B cell (primary cell): ENCODE data around the gene GRHPR. TPM values are rescaled to one million over a fixed set of nuclear protein-coding genes. Genes with fewer than 3 reads are reported as not detected.

Experiments used
- ATAC-seq: fragments of 200-7000 bp; cut with Tn5 transposase; one replicate; pipeline ENCODE4 v1.10.0; 2021; ENCODE audit warnings: low read depth, mild to moderate bottlenecking, moderate number of reproducible peaks, moderate library complexity
- CTCF ChIA-PET: fragments of 350-600 bp; sonication (Branson Sonifier 250); formaldehyde crosslinking; loops from one replicate; lab custom pipeline; 2021; ENCODE audit warnings: antibody characterized with exemption, inconsistent platforms; lab: Charles Lee
- POLR2A ChIA-PET: fragments of 350-600 bp; sonication (Branson Sonifier 250); formaldehyde crosslinking; loops from one replicate; lab custom pipeline; 2021; ENCODE audit warnings: antibody characterized with exemption; lab: Charles Lee
- DNase-seq: peaks from one replicate; pipeline ENCODE4 v3.0.0; 2013
- H2AFZ ChIP-seq: 2 replicates; pipeline ENCODE4 v1.6.1; 2012; ENCODE audit warnings: mild to moderate bottlenecking, low read depth, low read length; ENCODE audit not compliant: insufficient read depth, poor library complexity, severe bottlenecking
- H3K27ac ChIP-seq, 2 donors: 1 replicate in 1 of 2; 2 replicates in 1 of 2; pipeline ENCODE4 v1.5.1; 2012 to 2013; ENCODE audit warnings: low read length in 2 of 2, mild to moderate bottlenecking in 2 of 2, moderate library complexity in 1 of 2
- H3K27me3 ChIP-seq, 4 experiments: fragments of 200-600 bp in 1 of 4; sonication (generic) in 1 of 4; replicated peaks in 1 of 4; 1 replicate in 2 of 4; 2 replicates in 2 of 4; pipeline versions ENCODE4 v1.6.1 to v1.7.0; 2013 to 2016; ENCODE audit warnings: low read length in 3 of 4, mild to moderate bottlenecking in 2 of 4, mixed read lengths in 1 of 4, moderate library complexity in 1 of 4; ENCODE audit not compliant: insufficient read depth in 4 of 4, control insufficient read depth in 3 of 4; ENCODE audit errors: control extremely low read depth in 1 of 4
- H3K36me3 ChIP-seq, 2 experiments: replicated peaks in 1 of 2; 1 replicate in 1 of 2; 2 replicates in 1 of 2; pipeline versions ENCODE4 v1.6.1 to v1.7.1; 2013; ENCODE audit warnings: low read length in 1 of 2; ENCODE audit not compliant: insufficient read depth in 2 of 2, control insufficient read depth in 1 of 2; ENCODE audit errors: control extremely low read depth in 1 of 2, extremely low read depth in 1 of 2
- H3K4me1 ChIP-seq, 2 donors: fragments of 200-600 bp in 1 of 2; sonication (generic) in 1 of 2; 1 replicate in 1 of 2; 2 replicates in 1 of 2; pipeline versions ENCODE4 v1.5.1 to v1.6.1; 2013 to 2017; ENCODE audit warnings: low read length in 2 of 2; ENCODE audit not compliant: control insufficient read depth in 2 of 2, insufficient read depth in 2 of 2
- H3K4me2 ChIP-seq: replicated peaks from 2 replicates; pipeline ENCODE3; 2012; ENCODE audit warnings: mild to moderate bottlenecking, low read depth, low read length; ENCODE audit not compliant: poor library complexity, severe bottlenecking
- H3K4me3 ChIP-seq, 5 experiments: fragments of 200-600 bp in 1 of 5; sonication (generic) in 1 of 5; 1 replicate in 3 of 5; 2 replicates in 2 of 5; pipeline versions ENCODE4 v1.5.1 to v1.7.0; 2011 to 2016; ENCODE audit warnings: low read length in 4 of 5, mild to moderate bottlenecking in 4 of 5, low read depth in 2 of 5, control low read depth in 1 of 5, moderate library complexity in 1 of 5; ENCODE audit not compliant: insufficient read depth in 1 of 5; ENCODE audit errors: control extremely low read depth in 1 of 5, extremely low read depth in 1 of 5
- H3K79me2 ChIP-seq: fragments of 200-600 bp; sonication (generic); one replicate; pipeline ENCODE4 v1.6.0; 2016; ENCODE audit warnings: low read length; ENCODE audit not compliant: control insufficient read depth, insufficient read depth
- H3K9ac ChIP-seq: fragments of 200-600 bp; sonication (generic); 2 replicates; pipeline ENCODE4 v1.6.1; 2017; ENCODE audit warnings: mild to moderate bottlenecking, low read length, moderate library complexity
- H3K9me3 ChIP-seq, 3 donors: one replicate each; pipeline versions ENCODE4 v1.6.1 to v1.7.1; 2013; ENCODE audit warnings: low read length in 2 of 3; ENCODE audit not compliant: control insufficient read depth in 2 of 3, insufficient read depth in 1 of 3; ENCODE audit errors: control extremely low read depth in 1 of 3
- H4K20me1 ChIP-seq: 2 replicates; pipeline ENCODE4 v1.6.0; 2012; ENCODE audit warnings: mild to moderate bottlenecking, low read length; ENCODE audit not compliant: insufficient read depth, control insufficient read depth, poor library complexity, severe bottlenecking
- H3K27ac Mint-ChIP-seq: one replicate; pipeline ENCODE4 v1.8.0; 2021; ENCODE audit warnings: mixed read lengths
- H3K27me3 Mint-ChIP-seq: one replicate; pipeline ENCODE4 v1.8.0; 2021; ENCODE audit warnings: mixed read lengths
- H3K4me1 Mint-ChIP-seq: one replicate; pipeline ENCODE4 v1.8.0; 2021; ENCODE audit warnings: mixed read lengths
- H3K4me3 Mint-ChIP-seq: one replicate; pipeline ENCODE4 v1.8.0; 2021; ENCODE audit warnings: mixed read lengths
- H3K9me3 Mint-ChIP-seq: one replicate; pipeline ENCODE4 v1.8.0; 2022; ENCODE audit warnings: mixed read lengths; ENCODE audit not compliant: insufficient read depth
- CTCF ChIP-seq: fragments of 200-600 bp; IDR thresholded peaks from one replicate; pipeline ENCODE4 v1.8.0; 2022; ENCODE audit warnings: antibody characterized with exemption, mild to moderate bottlenecking
- EZH2 ChIP-seq: IDR thresholded peaks from 2 replicates; pipeline ENCODE4 v1.6.1; 2012; ENCODE audit warnings: borderline replicate concordance, low read depth, mild to moderate bottlenecking, moderate library complexity, low read length; ENCODE audit not compliant: insufficient read depth, poor library complexity, severe bottlenecking
- WGBS: methylation state at CpG from one replicate; pipeline ENCODE4 v1.1.5; 2013; ENCODE audit warnings: missing lambda C conversion rate; ENCODE audit not compliant: insufficient coverage; 5-methylcytosine and 5-hydroxymethylcytosine counted together
- intact Hi-C: fragments of 100-400 bp; cut with micrococcal nuclease; formaldehyde crosslinking; loops from one replicate; pipeline ENCODE4 v1.10.0; 2022
- polyA minus RNA-seq: library from RNA; depleted of rRNA, polyadenylated mRNA; stranded (reverse); fragments of >200 nt; gene quantifications from 2 replicates; pipeline ENCODE4 v1.2.3, GENCODE V29; 2012
- polyA plus RNA-seq: library from polyadenylated mRNA; depleted of rRNA; stranded (reverse); fragments of >200 nt; gene quantifications from 2 replicates; pipeline ENCODE4 v1.2.3, GENCODE V29; 2012
- total RNA-seq, 2 donors: library from RNA; stranded (reverse); fragments of 120-200 nt in 1 of 2; gene quantifications; 1 replicate in 1 of 2; 2 replicates in 1 of 2; pipeline versions ENCODE4 v1.2.3 to v1.2.4, GENCODE V29; 2013 to 2022

Gene GRHPR
- total RNA-seq: 121 and 122 TPM in 2 replicates
- 59.7 TPM for total RNA-seq (2013)
- polyA plus RNA-seq: 68.6 and 138 TPM in 2 replicates
- polyA minus RNA-seq: 82.3 and 114 TPM in 2 replicates

DNA sequence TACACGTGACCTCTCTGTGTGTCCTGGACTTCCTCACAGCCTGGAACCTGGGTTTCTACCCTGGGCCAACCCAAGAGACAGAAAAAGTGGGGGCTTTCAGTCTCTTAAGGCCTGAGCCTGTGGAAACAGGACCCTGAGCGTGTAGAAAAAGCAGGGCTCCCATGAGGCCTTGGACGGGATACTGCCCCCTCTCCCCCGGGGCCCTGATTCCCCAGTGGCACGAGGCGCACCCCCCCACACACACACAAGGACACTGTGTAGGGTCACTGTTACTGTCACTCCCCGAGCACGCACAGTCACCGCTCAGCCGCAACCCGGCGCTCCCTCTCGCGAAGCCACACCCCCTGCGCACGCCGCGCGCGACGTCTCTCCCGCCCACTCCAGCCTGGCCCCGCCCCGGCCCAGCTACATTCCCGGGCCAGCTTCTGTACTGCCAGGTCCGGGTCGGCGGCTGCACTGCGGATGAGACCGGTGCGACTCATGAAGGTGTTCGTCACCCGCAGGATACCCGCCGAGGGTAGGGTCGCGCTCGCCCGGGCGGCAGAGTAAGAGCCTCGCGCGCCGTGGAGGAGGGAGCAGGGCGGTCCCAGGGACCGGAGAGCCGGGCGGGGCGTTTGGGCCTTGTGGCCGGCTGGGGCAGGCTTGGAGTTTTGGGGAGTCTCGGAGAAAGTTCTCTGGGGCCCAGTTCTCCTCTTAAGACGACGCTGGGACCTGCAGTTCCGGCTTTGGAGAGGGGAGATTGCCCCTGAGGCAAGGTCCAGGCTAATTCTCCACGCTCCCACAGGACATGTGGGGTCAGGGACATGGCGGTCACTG is at the start of gene GRHPR:
Gene GRHPR, plus strand, starts transcription at position 408 of the 816 bp plus-strand sequence. Its CDS starts 55 bp downstream, at position 463.
- Histone ChIP-seq H2AFZ (peak within 1 kb of the TSS; percentile 99), H3K4me3 (peak within 1 kb of the TSS; percentile 80 to 88 (median 82)), H3K27me3 (no peaks in the 10 kb centered on the region), H3K4me2 (peak within 1 kb of the TSS; percentile 84), H4K20me1 (peaks cover 12% of the 10 kb centered on the region), H3K4me1 (peaks cover 18 to 31% of the 10 kb centered on the region in 2 donors), H3K27ac (peak within 1 kb of the TSS; percentile 68 to 80), H3K9ac (peak within 1 kb of the TSS; percentile 92), H3K9me3 (no peaks in the 10 kb centered on the region), H3K36me3 (peaks cover 0 to 25% of the 10 kb centered on the region in 2 experiments), H3K79me2 (peaks cover 55% of the 10 kb centered on the region)
- DNase-seq (peak; percentile 90), ATAC-seq (peak; percentile 99)
- ChIA-PET POLR2A (interaction anchor here (1.0 to 1.3 kb wide), 4 partner anchors 11 to 98 kb away, joined by 3 read pairs; no protein-coding TSS in a partner anchor), CTCF (interaction anchor here (0.6 to 1.6 kb wide), 5 partner anchors 9 to 471 kb away, joined by 3 to 5 read pairs (median 3); no protein-coding TSS in a partner anchor)
- Mint-ChIP-seq H3K9me3 (no peaks in the 10 kb centered on the region), H3K4me1 (peaks cover 28% of the 10 kb centered on the region), H3K4me3 (peak within 1 kb of the TSS; percentile 97), H3K27me3 (no peaks in the 10 kb centered on the region), H3K27ac (peak within 1 kb of the TSS; percentile 92)
- WGBS: under 1% methylated on average over 56 of the region's 56 CpGs
- intact Hi-C loops: loop anchor here (1.0 to 5.0 kb wide), 4 partner anchors 13 to 170 kb away; partner anchors contain the start of genes POLR1E, TOMM5 and ZBTB5
- TF ChIP-seq EZH2 (no peak), CTCF (no peak)
